Stimulated activated CD8-positive, alpha-beta memory T cell treated with anti-CD3 and anti-CD28 coated beads, Interleukin-7, amount 100 ng/mL, for 4 hours (primary cell): ENCODE data around the gene OBP2A.

Source experiments
- DNase-seq, 2 donors: peaks; one replicate each; pipeline ENCODE4 v3.0.0-alpha.2; 2020; ENCODE audit warnings: low read depth in 2 of 2

Gene OBP2A

GRCh38 chr9:135551456-135551855 lies 5.5 kb downstream of the OBP2A start:
- no peak for DNase-seq

- no peak for DNase-seq
Observed at GRCh38 chr9:135552021-135552697, 6.2 kb downstream of the OBP2A start.

GRCh38 chr9:135552698-135553171 lies 6.8 kb downstream of the OBP2A start:
- no peak for DNase-seq

- no peak for DNase-seq
Observed at GRCh38 chr9:135554718-135555117, 8.8 kb downstream of the OBP2A start.

GRCh38 chr9:135555203-135555602 lies 9.3 kb downstream of the OBP2A start:
- DNase-seq, result no peak

GRCh38 chr9:135555910-135556309 lies 10.0 kb downstream of the OBP2A start:
- DNase-seq, result no peak

- DNase-seq, result no peak
Observed at GRCh38 chr9:135559606-135560005, 13.7 kb downstream of the OBP2A start.

GRCh38 chr9:135561391-135562234 lies 15.7 kb downstream of the OBP2A start, which contains the start of gene PAEP:
TSS of gene PAEP (plus strand) at chr9:135561756.
- DNase-seq, result no peak

GRCh38 chr9:135562235-135562745 lies 16.4 kb downstream of the OBP2A start:
- no peak for DNase-seq

GRCh38 chr9:135563039-135563476 lies 17.1 kb downstream of the OBP2A start:
- no peak for DNase-seq

- DNase-seq, result no peak
Observed at GRCh38 chr9:135563858-135564257, 17.9 kb downstream of the OBP2A start.

- DNase-seq, result no peak
Observed at GRCh38 chr9:135565141-135565628, 19.3 kb downstream of the OBP2A start.

- DNase-seq, result no peak
Observed at GRCh38 chr9:135565636-135566035, 19.7 kb downstream of the OBP2A start.

- no peak for DNase-seq
Observed at GRCh38 chr9:135566552-135566951, 20.6 kb downstream of the OBP2A start.

- DNase-seq, result no peak
Observed at GRCh38 chr9:135567311-135567710, 21.4 kb downstream of the OBP2A start.

- no peak for DNase-seq
Observed at GRCh38 chr9:135568026-135568425, 22.1 kb downstream of the OBP2A start.

GRCh38 chr9:135570456-135570855 lies 24.5 kb downstream of the OBP2A start:
- DNase-seq, result no peak

- no peak for DNase-seq
Observed at GRCh38 chr9:135572233-135572632, 26.3 kb downstream of the OBP2A start.

- DNase-seq, result no peak
Observed at GRCh38 chr9:135573124-135573523, 27.2 kb downstream of the OBP2A start.

- no peak for DNase-seq
Observed at GRCh38 chr9:135574331-135574730, 28.4 kb downstream of the OBP2A start.

GRCh38 chr9:135574943-135575342 lies 29.0 kb downstream of the OBP2A start:
- DNase-seq, result no peak

- DNase-seq, result no peak
Observed at GRCh38 chr9:135575995-135576631, 30.2 kb downstream of the OBP2A start.
